Mucosa of stomach (tissue), 1 donor: Measurements from ENCODE around the gene ADGRD1.

Experiments used
- H3K27me3 ChIP-seq: one replicate; pipeline ENCODE4 v1.7.0; 2013; ENCODE audit warnings: mild to moderate bottlenecking, low read length; ENCODE audit not compliant: control insufficient read depth, insufficient read depth
- H3K36me3 ChIP-seq: one replicate; pipeline ENCODE4 v1.7.0; 2013; ENCODE audit warnings: low read length; ENCODE audit not compliant: control insufficient read depth, insufficient read depth
- H3K4me1 ChIP-seq: one replicate; pipeline ENCODE4 v1.7.0; 2013; ENCODE audit warnings: mild to moderate bottlenecking, low read length; ENCODE audit not compliant: control insufficient read depth, insufficient read depth
- H3K4me3 ChIP-seq: one replicate; pipeline ENCODE4 v1.7.0; 2013; ENCODE audit warnings: low read length
- H3K9ac ChIP-seq: one replicate; pipeline ENCODE4 v1.7.0; 2013; ENCODE audit warnings: mild to moderate bottlenecking, low read length, moderate library complexity
- H3K9me3 ChIP-seq: one replicate; pipeline ENCODE4 v1.7.0; 2013; ENCODE audit warnings: mild to moderate bottlenecking, low read length, moderate library complexity; ENCODE audit not compliant: control insufficient read depth
- donor health status: Pancreatic carcinoma.

Gene ADGRD1

DNA sequence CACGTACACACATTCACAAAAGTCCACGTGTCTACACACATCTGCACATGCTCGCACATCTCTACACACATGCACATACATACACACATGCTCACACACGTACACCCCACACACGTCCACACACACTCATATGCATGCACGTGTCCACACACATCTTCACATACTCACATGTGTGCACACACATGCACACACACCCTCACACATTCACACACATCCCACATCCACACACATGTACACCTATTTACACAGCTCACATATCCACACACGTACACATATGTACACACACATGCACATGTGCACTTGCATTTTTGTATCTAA, 3.6 kb downstream of the ADGRD1 start:
- H3K36me3 ChIP-seq, result no peaks in the 10 kb centered on the region
- no peak overlapping the region for H3K4me3 ChIP-seq
- no peak overlapping the region for H3K9ac ChIP-seq
- peaks cover 7% of the 10 kb centered on the region for H3K27me3 ChIP-seq
- H3K9me3 ChIP-seq, result no peaks in the 10 kb centered on the region
- H3K4me1 ChIP-seq, result peaks cover 3% of the 10 kb centered on the region

- H3K4me1 ChIP-seq, result peaks cover 3% of the 10 kb centered on the region
- H3K4me3 ChIP-seq, result no peak overlapping the region
- H3K9ac ChIP-seq, result no peak overlapping the region
- no peaks in the 10 kb centered on the region for H3K36me3 ChIP-seq
- H3K9me3 ChIP-seq, result no peaks in the 10 kb centered on the region
- peaks cover 7% of the 10 kb centered on the region for H3K27me3 ChIP-seq
Measured at GRCh38 chr12:130958557-130959140, 4.9 kb downstream of the ADGRD1 start.

GRCh38 chr12:130959632-130960031, 5.9 kb downstream of the ADGRD1 start:
- no peaks in the 10 kb centered on the region for H3K9me3 ChIP-seq
- H3K36me3 ChIP-seq, result no peaks in the 10 kb centered on the region
- no peaks in the 10 kb centered on the region for H3K27me3 ChIP-seq
- no peaks in the 10 kb centered on the region for H3K4me1 ChIP-seq
- no peak overlapping the region for H3K9ac ChIP-seq
- H3K4me3 ChIP-seq, result no peak overlapping the region

DNA sequence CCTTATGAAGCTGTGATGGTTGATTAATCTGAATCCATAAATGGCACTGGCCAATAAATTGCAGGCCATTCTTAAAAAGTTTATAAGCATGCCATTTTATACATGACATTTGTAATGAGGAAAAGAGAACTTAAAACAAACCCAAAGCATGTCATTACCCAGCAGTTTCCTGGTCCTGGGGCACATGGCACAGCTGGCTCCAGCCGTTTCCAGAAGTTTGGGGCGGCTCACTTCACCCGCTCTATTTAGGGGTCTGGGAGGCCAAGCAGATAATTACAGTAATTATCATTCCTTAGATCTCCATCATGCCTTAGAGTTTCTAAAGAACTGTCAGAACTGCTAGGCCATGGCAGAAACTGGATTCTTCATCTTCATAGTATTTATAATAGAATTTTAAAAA, 6.4 kb downstream of the ADGRD1 start:
- Histone ChIP-seq H3K36me3 (no peaks in the 10 kb centered on the region), H3K4me3 (no peak overlapping the region), H3K9me3 (no peaks in the 10 kb centered on the region)

DNA sequence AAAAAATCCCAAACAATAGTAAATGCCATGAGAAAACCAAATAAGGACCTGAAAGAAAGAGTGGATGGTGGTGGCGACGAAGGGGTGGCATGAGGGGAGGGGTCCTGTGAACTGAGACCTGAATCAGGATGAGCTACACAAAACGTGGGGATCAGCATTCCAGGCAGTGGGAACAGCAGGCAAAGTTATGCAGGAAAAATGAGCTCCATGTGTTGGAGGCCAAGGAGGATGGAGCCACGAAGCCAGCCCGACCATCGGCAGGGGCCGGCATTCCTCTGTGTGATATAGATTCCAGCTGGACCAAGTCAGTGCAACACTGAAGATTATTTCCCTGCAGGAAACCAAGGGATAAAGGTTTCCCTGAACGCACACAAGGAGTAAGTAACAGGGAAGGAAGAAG, 7.1 kb downstream of the ADGRD1 start:
- H3K36me3 ChIP-seq, result no peaks in the 10 kb centered on the region
- no peaks in the 10 kb centered on the region for H3K27me3 ChIP-seq
- H3K4me1 ChIP-seq, result no peaks in the 10 kb centered on the region
- no peaks in the 10 kb centered on the region for H3K9me3 ChIP-seq
- H3K4me3 ChIP-seq, result no peak overlapping the region
- H3K9ac ChIP-seq, result no peak overlapping the region

More for the DNA sequence above, 6.4 kb downstream of the ADGRD1 start:
- Histone ChIP-seq H3K9ac (no peak overlapping the region), H3K27me3 (no peaks in the 10 kb centered on the region), H3K4me1 (no peaks in the 10 kb centered on the region)

DNA sequence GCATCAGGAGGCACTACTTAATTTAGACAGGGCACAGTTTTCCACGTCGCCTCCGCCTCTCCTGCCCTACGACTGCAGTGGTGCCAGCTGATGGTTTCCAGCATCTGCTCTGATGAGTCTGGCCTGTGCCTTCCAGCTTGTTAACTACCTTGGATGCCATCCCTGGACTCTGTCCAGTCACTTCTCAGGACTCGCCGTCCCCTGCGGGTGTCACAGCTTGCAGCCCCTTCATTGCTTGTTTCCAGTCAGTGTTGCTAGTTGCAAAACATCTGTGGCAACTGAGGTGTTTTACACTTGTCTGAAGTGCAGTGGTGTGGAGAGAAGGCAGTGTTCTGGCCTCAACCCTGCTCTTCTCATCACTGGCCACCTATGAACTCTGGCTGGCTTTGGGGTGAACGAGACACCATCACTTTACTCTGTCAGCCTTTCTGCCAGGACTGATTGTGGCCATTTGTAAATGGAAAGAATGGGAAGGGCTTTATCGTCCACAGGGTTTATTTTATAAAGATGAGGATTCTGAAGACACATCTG, 8.3 kb downstream of the ADGRD1 start:
- H3K36me3 ChIP-seq, result no peaks in the 10 kb centered on the region
- H3K27me3 ChIP-seq, result no peaks in the 10 kb centered on the region
- no peak overlapping the region for H3K9ac ChIP-seq
- H3K4me1 ChIP-seq, result no peaks in the 10 kb centered on the region
- H3K9me3 ChIP-seq, result no peaks in the 10 kb centered on the region
- no peak overlapping the region for H3K4me3 ChIP-seq

DNA sequence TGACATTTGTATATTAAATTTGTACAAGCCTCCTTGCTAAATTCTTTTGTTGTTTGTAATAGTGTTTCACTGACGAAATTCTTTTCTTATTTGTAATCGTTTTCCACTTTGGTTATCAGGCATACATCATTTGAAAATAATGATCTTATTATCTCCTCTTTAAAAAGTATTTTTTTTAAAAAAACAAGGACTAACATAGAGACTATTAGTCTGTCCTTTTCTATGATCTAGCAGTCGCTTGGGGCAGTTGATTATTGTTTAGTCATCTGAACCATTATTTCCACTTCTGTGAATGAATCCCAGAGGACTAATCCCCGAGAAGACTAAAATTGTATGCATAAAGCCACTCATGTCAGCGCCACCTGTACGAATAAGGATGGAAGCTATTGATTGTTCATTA, 11.5 kb downstream of the ADGRD1 start:
- no peaks in the 10 kb centered on the region for H3K27me3 ChIP-seq
- no peaks in the 10 kb centered on the region for H3K4me1 ChIP-seq
- no peak overlapping the region for H3K4me3 ChIP-seq
- no peaks in the 10 kb centered on the region for H3K9me3 ChIP-seq
- no peaks in the 10 kb centered on the region for H3K36me3 ChIP-seq
- no peak overlapping the region for H3K9ac ChIP-seq

GRCh38 chr12:130965668-130966067, 12.0 kb downstream of the ADGRD1 start:
- H3K4me3 ChIP-seq, result no peak overlapping the region
- H3K9ac ChIP-seq, result no peak overlapping the region
- H3K9me3 ChIP-seq, result no peaks in the 10 kb centered on the region
- H3K4me1 ChIP-seq, result no peaks in the 10 kb centered on the region
- H3K27me3 ChIP-seq, result no peaks in the 10 kb centered on the region
- H3K36me3 ChIP-seq, result no peaks in the 10 kb centered on the region

DNA sequence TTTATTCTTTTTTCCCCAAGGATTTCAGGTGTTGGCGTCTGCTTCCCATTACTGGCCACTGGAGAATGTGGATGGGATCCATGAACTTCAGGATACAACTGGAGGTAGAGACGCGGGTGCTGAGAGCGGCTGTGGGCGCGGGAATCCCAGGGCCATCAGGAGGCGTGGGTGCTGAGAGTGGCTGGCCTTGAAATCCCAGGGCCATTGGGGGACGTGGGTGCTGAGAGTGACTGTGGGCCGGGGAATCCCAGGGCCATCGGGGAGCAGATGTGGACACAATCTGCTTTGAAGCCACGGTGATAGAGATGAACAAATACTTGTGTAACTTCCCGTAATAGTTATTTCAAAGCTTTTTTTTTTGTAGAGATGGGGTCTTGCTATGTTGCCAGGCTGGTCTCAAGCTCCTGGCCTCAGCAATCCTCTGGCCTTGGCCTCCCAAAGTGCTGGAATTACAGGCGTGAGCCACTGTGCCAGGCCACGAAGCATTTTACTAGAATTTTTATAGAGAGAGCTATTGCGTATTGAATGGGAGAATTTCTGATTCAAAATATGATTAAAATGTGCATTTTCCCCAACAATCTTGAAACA, 12.8 kb downstream of the ADGRD1 start:
- H3K36me3 ChIP-seq, result no peaks in the 10 kb centered on the region
- H3K9ac ChIP-seq, result no peak overlapping the region
- no peak overlapping the region for H3K4me3 ChIP-seq
- H3K9me3 ChIP-seq, result no peaks in the 10 kb centered on the region
- H3K27me3 ChIP-seq, result no peaks in the 10 kb centered on the region
- H3K4me1 ChIP-seq, result no peaks in the 10 kb centered on the region

GRCh38 chr12:130967636-130968035, 13.9 kb downstream of the ADGRD1 start:
- Histone ChIP-seq H3K4me1 (peaks cover 3% of the 10 kb centered on the region), H3K27me3 (no peaks in the 10 kb centered on the region), H3K9me3 (no peaks in the 10 kb centered on the region), H3K36me3 (no peaks in the 10 kb centered on the region), H3K4me3 (no peak overlapping the region), H3K9ac (no peak overlapping the region)

DNA sequence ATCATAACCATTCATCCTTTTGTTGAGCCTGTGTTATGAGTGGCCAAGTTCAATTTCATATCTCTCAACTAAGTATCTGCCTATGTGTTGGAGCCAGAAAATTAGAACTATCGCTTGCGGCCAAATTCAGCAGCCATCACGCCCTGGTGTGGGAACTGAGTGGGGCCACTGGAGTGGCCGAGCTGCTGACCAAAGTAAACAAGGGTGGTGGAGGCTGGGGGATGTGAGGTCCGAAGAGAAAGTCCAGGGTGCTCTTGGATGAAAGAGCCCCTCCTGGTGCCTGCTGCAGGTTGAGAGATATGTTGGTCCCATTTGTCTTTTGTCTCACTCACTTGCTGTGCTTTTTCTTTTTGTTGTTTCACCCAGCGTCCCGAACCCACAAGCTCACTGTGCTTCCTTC, 14.9 kb downstream of the ADGRD1 start:
- Histone ChIP-seq H3K27me3 (no peaks in the 10 kb centered on the region), H3K4me3 (no peak overlapping the region), H3K4me1 (peaks cover 6% of the 10 kb centered on the region), H3K9ac (no peak overlapping the region), H3K9me3 (no peaks in the 10 kb centered on the region), H3K36me3 (no peaks in the 10 kb centered on the region)

- Histone ChIP-seq H3K27me3 (no peaks in the 10 kb centered on the region), H3K4me1 (peaks cover 6% of the 10 kb centered on the region), H3K9ac (no peak overlapping the region), H3K4me3 (no peak overlapping the region), H3K9me3 (no peaks in the 10 kb centered on the region), H3K36me3 (no peaks in the 10 kb centered on the region)
Measured at GRCh38 chr12:130969223-130969622, 15.5 kb downstream of the ADGRD1 start.
